Esophagus squamous epithelium (tissue), 5 donors: Measurements from ENCODE around the gene RPS6KA1. TPM values are rescaled to one million over a fixed set of nuclear protein-coding genes. Genes with fewer than 3 reads are reported as not detected.

Source experiments
- DNase-seq: peaks from one replicate; lab custom pipeline; 2025; lab: John Stamatoyannopoulos, UW
- H3K27ac ChIP-seq, 4 donors: fragments of 200-600 bp; sonication (generic); one replicate each; pipeline ENCODE4 v1.5.1; 2016 to 2019; ENCODE audit warnings: mild to moderate bottlenecking in 1 of 4
- H3K27me3 ChIP-seq, 4 donors: fragments of 200-600 bp; sonication (generic); 1 replicate in 3 of 4; 2 replicates in 1 of 4; pipeline versions ENCODE4 v1.5.1 to v1.6.0; 2017 to 2021; ENCODE audit warnings: antibody characterized with exemption in 1 of 4
- H3K36me3 ChIP-seq, 3 donors: fragments of 200-600 bp; sonication (generic); one replicate each; pipeline ENCODE4 v1.5.1; 2016 to 2019
- H3K4me1 ChIP-seq, 3 donors: fragments of 200-600 bp; sonication (generic); one replicate each; pipeline ENCODE4 v1.5.1; 2017 to 2019
- H3K4me3 ChIP-seq, 4 donors: fragments of 200-600 bp; sonication (generic); 1 replicate in 3 of 4; 2 replicates in 1 of 4; pipeline ENCODE4 v1.5.1; 2016 to 2019; ENCODE audit warnings: mild to moderate bottlenecking in 2 of 4, moderate library complexity in 1 of 4
- H3K9me3 ChIP-seq, 3 donors: fragments of 200-600 bp; sonication (generic); one replicate each; pipeline ENCODE4 v1.5.1; 2016 to 2019
- POLR2A ChIP-seq, 4 donors: fragments of 450-650 bp; IDR thresholded peaks; one replicate each; pipeline ENCODE4 v1.6.1; 2017; ENCODE audit warnings: antibody characterized with exemption in 4 of 4, mild to moderate bottlenecking in 4 of 4, moderate library complexity in 3 of 4
- WGBS, 2 donors: methylation state at CpG; one replicate each; pipeline ENCODE4 v1.1.5; 2018; 5-methylcytosine and 5-hydroxymethylcytosine counted together
- intact Hi-C: fragments of 100-400 bp; cut with DNase I; formaldehyde crosslinking; loops from one replicate; pipeline ENCODE4 v1.15.0; 2022
- total RNA-seq, 4 donors: library from RNA; depleted of rRNA; stranded (reverse); fragments of >200 nt; gene quantifications; one replicate each; pipeline ENCODE4 v1.1.0, GENCODE V29; 2016
- TF ChIP-seq, protein P1 (sequence below), 6 experiments: fragments of 450-650 bp in 4 of 6; fragments of 200-600 bp in 2 of 6; sonication (generic) in 2 of 6; IDR thresholded peaks; one replicate each; pipeline ENCODE4 v1.5.1; 2016 to 2019; ENCODE audit warnings: antibody characterized with exemption in 6 of 6, mild to moderate bottlenecking in 4 of 6, moderate library complexity in 4 of 6
- donor health status: DM: yes; HTN: yes; CAD: no.

Gene RPS6KA1
- total RNA-seq, 4 donors from 2014 or later, result 24.0 to 49.7 (median 37.7) TPM

DNA sequence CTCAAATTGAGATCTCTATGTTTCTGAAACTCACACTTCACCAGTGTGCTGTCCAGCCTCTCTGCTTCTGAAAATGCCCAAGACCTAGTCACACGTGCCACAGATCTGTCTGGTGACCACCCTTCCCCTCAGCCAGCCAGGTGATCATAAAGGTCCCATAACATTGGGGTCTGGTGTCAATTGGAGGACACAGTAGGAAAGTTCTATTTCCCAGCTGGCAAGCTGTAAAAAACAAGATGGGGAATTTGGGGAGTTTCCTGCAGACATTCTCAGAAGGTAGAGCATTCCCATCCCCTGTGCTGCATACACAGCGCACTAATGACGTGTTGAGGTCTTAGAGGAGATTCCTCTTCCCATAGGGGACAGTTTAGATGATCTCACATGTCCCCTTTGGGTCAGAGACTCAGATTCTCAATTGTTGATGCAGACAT is 50.1 kb downstream of the RPS6KA1 start:
- 68 to 84% methylated on average over 2 to 3 of the region's 3 CpGs for WGBS, 2 donors
- Histone ChIP-seq H3K9me3 (no peaks in the 10 kb centered on the region), H3K4me1 (peaks cover 0 to 2% (median 0%) of the 10 kb centered on the region in 3 donors), H3K36me3 (peaks cover 0 to 6% (median 0%) of the 10 kb centered on the region in 3 donors), H3K27ac (no peak overlapping the region), H3K27me3 (no peaks in the 10 kb centered on the region), H3K4me3 (no peak overlapping the region)
- DNase-seq, result no peak
- TF ChIP-seq, protein P1, sequence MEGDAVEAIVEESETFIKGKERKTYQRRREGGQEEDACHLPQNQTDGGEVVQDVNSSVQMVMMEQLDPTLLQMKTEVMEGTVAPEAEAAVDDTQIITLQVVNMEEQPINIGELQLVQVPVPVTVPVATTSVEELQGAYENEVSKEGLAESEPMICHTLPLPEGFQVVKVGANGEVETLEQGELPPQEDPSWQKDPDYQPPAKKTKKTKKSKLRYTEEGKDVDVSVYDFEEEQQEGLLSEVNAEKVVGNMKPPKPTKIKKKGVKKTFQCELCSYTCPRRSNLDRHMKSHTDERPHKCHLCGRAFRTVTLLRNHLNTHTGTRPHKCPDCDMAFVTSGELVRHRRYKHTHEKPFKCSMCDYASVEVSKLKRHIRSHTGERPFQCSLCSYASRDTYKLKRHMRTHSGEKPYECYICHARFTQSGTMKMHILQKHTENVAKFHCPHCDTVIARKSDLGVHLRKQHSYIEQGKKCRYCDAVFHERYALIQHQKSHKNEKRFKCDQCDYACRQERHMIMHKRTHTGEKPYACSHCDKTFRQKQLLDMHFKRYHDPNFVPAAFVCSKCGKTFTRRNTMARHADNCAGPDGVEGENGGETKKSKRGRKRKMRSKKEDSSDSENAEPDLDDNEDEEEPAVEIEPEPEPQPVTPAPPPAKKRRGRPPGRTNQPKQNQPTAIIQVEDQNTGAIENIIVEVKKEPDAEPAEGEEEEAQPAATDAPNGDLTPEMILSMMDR (IDR thresholded peaks at IDR 0.05), result no peak
- TF ChIP-seq POLR2A (IDR thresholded peaks at IDR 0.05), result no peak
- intact Hi-C loops, result no loop called here

DNA sequence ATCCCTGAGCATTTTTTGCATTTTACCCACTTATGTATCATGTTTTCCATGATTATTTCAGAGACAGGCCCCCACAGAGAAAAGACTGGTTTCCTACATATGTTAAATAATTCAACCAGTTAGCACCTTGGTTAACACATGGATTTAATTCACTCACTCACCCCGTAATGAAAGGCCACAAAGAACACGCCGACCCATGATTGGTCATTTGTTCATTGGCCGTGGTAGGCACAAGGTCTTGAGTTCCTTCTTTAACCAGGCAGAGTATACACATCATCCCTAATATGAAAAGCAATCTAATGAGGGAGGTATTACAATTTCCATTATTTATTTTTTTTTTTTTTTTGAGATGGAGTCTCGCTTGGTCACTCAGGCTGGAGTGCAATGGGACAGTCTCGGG is 50.6 kb downstream of the RPS6KA1 start:
- Histone ChIP-seq H3K9me3 (no peaks in the 10 kb centered on the region), H3K4me1 (no peaks in the 10 kb centered on the region), H3K36me3 (peaks cover 0 to 2% (median 0%) of the 10 kb centered on the region in 3 donors), H3K27ac (no peak overlapping the region), H3K27me3 (no peaks in the 10 kb centered on the region), H3K4me3 (no peak overlapping the region)
- DNase-seq, result no peak
- TF ChIP-seq, protein P1 (IDR thresholded peaks at IDR 0.05), result no peak
- TF ChIP-seq POLR2A (IDR thresholded peaks at IDR 0.05), result no peak
- intact Hi-C loops, result no loop called here
- WGBS, 2 donors, result 83 to 95% methylated on average over 6 of the region's 6 CpGs

DNA sequence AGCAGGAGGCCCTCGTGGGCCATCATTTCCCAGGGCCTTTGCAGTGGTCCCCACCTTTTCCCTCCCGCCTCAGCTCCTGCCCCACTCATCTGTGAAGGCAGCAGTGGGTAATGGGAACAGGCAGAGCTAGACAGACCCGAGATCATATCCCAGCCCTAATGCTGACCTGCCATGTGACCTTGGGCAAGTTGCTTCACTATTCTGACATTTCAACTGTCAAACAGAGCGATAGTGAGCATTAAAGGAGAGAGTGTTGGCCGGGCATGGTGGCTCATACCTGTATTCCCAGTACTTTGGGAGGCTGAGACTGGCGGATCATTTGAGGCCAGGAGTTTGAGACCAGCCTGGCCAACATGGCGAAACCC is 51.7 kb downstream of the RPS6KA1 start:
- 70 to 72% methylated on average over 6 to 7 of the region's 7 CpGs for WGBS, 2 donors
- Histone ChIP-seq H3K4me1 (no peaks in the 10 kb centered on the region), H3K27me3 (no peaks in the 10 kb centered on the region), H3K9me3 (no peaks in the 10 kb centered on the region), H3K36me3 (no peaks in the 10 kb centered on the region), H3K27ac (no peak overlapping the region), H3K4me3 (no peak overlapping the region)
- intact Hi-C loops, result no loop called here
- no peak for DNase-seq
- TF ChIP-seq, protein P1 (IDR thresholded peaks at IDR 0.05), result no peak
- no peak for TF ChIP-seq POLR2A (IDR thresholded peaks at IDR 0.05)

DNA sequence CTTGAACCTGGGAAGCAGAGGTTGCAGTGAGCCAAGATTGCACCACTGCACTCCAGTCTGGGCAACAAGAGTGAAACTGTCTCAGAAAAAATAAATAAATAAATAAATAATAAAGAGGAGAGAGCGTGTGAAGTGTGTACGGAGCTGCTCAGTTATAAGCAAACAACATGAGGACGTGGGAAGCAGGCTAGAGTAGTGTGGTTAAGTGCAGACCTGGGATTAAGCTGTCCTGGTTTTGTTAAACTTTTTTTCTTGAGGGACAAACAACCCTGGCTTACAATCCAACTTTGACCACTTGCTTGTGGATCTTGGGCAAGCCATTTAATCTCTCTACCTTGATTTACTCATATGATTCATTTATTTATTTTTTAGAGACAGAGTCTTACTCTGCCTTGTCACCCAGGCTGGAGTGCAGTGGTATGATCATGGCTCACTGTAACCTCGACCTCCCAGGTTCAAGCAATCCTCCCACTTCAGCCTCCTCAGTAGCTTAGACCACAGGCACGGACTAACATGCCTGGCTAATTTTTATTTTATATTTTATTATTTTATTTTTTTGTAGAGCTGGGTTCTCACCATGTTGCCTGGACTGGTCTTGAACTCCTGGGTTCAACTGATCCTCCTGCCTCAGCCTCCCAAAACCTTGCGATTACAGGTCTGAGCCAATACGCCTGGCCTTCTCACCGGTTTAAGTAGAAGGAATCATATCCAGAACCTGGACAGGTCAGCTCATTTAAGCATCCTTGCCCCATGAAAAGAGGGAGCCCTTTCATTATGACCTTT is 52.7 kb downstream of the RPS6KA1 start:
- intact Hi-C loops, result no loop called here
- TF ChIP-seq, protein P1 (IDR thresholded peaks at IDR 0.05), result no peak
- no peak for TF ChIP-seq POLR2A (IDR thresholded peaks at IDR 0.05)
- H3K4me1 ChIP-seq, result no peaks in the 10 kb centered on the region
- H3K4me3 ChIP-seq, result no peak overlapping the region
- DNase-seq, result no peak
- H3K27ac ChIP-seq, result no peak overlapping the region
- no peaks in the 10 kb centered on the region for H3K27me3 ChIP-seq
- H3K9me3 ChIP-seq, result no peaks in the 10 kb centered on the region
- H3K36me3 ChIP-seq, result no peaks in the 10 kb centered on the region
- WGBS, 2 donors, result 78 to 84% methylated on average over 8 of the region's 8 CpGs

DNA sequence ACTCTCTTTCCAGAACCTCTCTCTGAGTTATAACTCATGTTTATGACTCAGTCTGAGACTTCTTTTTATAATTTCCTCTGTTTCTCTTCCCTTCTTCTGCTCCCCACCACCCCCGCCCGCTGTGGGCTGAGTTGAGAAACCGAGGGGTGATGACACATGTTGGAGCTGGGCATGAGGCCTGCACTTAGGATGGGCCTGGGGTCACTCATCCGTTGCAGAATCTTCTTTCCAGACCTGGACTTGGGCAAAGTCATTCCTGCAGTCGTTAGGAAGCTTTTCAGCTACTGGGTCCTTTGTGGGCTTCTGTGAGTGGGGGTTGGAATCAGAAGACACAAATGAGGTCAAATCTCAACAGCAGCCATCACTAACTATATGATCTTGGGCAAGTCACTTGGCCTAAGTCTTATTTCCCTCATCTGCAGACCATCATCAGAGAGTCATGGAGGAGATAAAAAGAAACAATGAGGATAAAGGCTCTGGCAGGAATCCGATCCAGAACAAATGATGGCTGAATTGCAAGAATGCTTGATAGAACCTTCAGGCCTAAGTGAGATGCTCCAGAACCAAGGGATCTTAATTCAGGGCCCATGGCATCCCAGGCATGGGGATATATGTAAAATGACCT is 53.4 kb downstream of the RPS6KA1 start:
- TF ChIP-seq, protein P1 (IDR thresholded peaks at IDR 0.05), result no peak
- no peak for TF ChIP-seq POLR2A (IDR thresholded peaks at IDR 0.05)
- no peak overlapping the region for H3K4me3 ChIP-seq
- intact Hi-C loops, result no loop called here
- no peaks in the 10 kb centered on the region for H3K36me3 ChIP-seq
- no peaks in the 10 kb centered on the region for H3K9me3 ChIP-seq
- DNase-seq, result no peak
- H3K27ac ChIP-seq, result no peak overlapping the region
- no peaks in the 10 kb centered on the region for H3K4me1 ChIP-seq
- WGBS, 2 donors, result 47 to 66% methylated on average over 5 of the region's 6 CpGs
- no peaks in the 10 kb centered on the region for H3K27me3 ChIP-seq
